PC-9 (cell line): ENCODE data around the gene ADGRD1.

ENCODE experiments used
- CTCF ChIP-seq: fragments of 200-600 bp; sonication (generic); conservative IDR thresholded peaks from 2 replicates; pipeline ENCODE4 v1.6.1; 2017; ENCODE audit warnings: mixed run types, antibody characterized with exemption, mild to moderate bottlenecking, moderate library complexity
- EZH2 ChIP-seq: fragments of 200-600 bp; sonication (generic); IDR thresholded peaks from 2 replicates; pipeline ENCODE4 v1.8.0; 2017; ENCODE audit warnings: antibody characterized with exemption, low read depth

DNA sequence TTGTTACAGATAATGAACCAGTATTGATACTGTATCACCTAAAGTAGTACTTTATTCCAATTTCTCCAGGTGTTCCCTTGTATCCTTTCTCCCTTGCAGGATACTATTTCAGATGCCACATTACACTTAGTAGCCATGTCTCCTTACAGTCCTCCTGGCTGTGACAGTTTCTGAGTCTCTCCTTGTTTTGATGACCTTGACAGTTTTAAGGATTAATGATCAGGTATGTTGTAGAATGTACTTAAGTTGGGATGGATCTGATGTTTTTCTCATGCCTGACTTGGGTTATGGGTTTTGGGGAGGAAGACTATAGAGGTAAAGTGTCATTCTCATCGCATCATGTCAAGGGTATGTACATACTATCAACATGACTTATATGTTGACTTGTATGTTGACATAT is 193.6 kb downstream of the ADGRD1 start:
- no peak for TF ChIP-seq CTCF
- no peak for TF ChIP-seq EZH2
